GM23248 (cell line): ENCODE measurements around the gene IKZF1. TPM values are rescaled to one million over a fixed set of nuclear protein-coding genes. Genes with fewer than 3 reads are reported as not detected.
"Not testable (repeated sequence)": the region's sequence is repeated elsewhere in the genome, so short reads cannot be mapped to it uniquely, and the experiment has no call there.

Source experiments
- DNase-seq: peaks from one replicate; pipeline ENCODE4 v3.0.0-alpha.2; 2015
- H2AFZ ChIP-seq: fragments of 200-600 bp; sonication (generic); 2 replicates; pipeline ENCODE4 v1.6.1; 2016; ENCODE audit warnings: antibody characterized with exemption
- H3F3A ChIP-seq: fragments of 200-600 bp; sonication (generic); 2 replicates; pipeline ENCODE4 v1.6.1; 2016; ENCODE audit warnings: mild to moderate bottlenecking, antibody characterized with exemption, mixed run types; ENCODE audit not compliant: insufficient read depth
- H3K27ac ChIP-seq: fragments of 200-600 bp; sonication (generic); 2 replicates; pipeline ENCODE4 v1.5.1; 2016; ENCODE audit warnings: mild to moderate bottlenecking
- H3K27me3 ChIP-seq: fragments of 200-600 bp; sonication (generic); replicated peaks from 2 replicates; pipeline ENCODE4 v1.6.1; 2016; ENCODE audit warnings: mild to moderate bottlenecking; ENCODE audit not compliant: insufficient read depth
- H3K36me3 ChIP-seq: fragments of 200-600 bp; sonication (generic); 2 replicates; pipeline ENCODE4 v1.6.1; 2016; ENCODE audit warnings: low read depth, mild to moderate bottlenecking
- H3K4me1 ChIP-seq: fragments of 200-600 bp; sonication (generic); 2 replicates; pipeline ENCODE4 v1.6.1; 2016; ENCODE audit warnings: mild to moderate bottlenecking; ENCODE audit not compliant: insufficient read depth
- H3K4me2 ChIP-seq: fragments of 200-600 bp; sonication (generic); one replicate; pipeline ENCODE4 v1.6.1; 2016; ENCODE audit warnings: mild to moderate bottlenecking; ENCODE audit not compliant: unreplicated experiment
- H3K4me3 ChIP-seq: fragments of 200-600 bp; sonication (generic); 2 replicates; pipeline ENCODE4 v1.5.1; 2016; ENCODE audit warnings: mild to moderate bottlenecking
- H3K79me2 ChIP-seq: fragments of 200-600 bp; sonication (generic); 2 replicates; pipeline ENCODE4 v1.6.1; 2016; ENCODE audit warnings: mild to moderate bottlenecking; ENCODE audit not compliant: insufficient read depth
- H3K9ac ChIP-seq: fragments of 200-600 bp; sonication (generic); 2 replicates; pipeline ENCODE4 v1.6.1; 2016; ENCODE audit warnings: mild to moderate bottlenecking
- H3K9me2 ChIP-seq: fragments of 200-600 bp; sonication (generic); 2 replicates; pipeline ENCODE4 v1.6.1; 2016; ENCODE audit warnings: mixed run types, mild to moderate bottlenecking, moderate library complexity; ENCODE audit not compliant: insufficient read depth
- H3K9me3 ChIP-seq: fragments of 200-600 bp; sonication (generic); one replicate; pipeline ENCODE4 v1.6.1; 2017; ENCODE audit warnings: low read depth
- H4K20me1 ChIP-seq: fragments of 200-600 bp; sonication (generic); 2 replicates; pipeline ENCODE4 v1.6.0; 2016; ENCODE audit not compliant: insufficient read depth
- EZH2 ChIP-seq: fragments of 200-600 bp; sonication (generic); IDR thresholded peaks from 2 replicates; pipeline ENCODE4 v1.6.1; 2018; ENCODE audit warnings: antibody characterized with exemption, mild to moderate bottlenecking; ENCODE audit not compliant: insufficient read depth, poor library complexity, severe bottlenecking
- EZH2phosphoT487 ChIP-seq: fragments of 200-600 bp; sonication (generic); IDR thresholded peaks from 2 replicates; pipeline ENCODE4 v1.6.1; 2018; ENCODE audit warnings: antibody characterized with exemption, moderate library complexity, mild to moderate bottlenecking, low read depth; ENCODE audit not compliant: insufficient read depth
- WGBS, 2 experiments: methylation state at CpG; one replicate each; pipeline ENCODE4 v1.1.6; 2015 to 2017; ENCODE audit warnings: low lambda C conversion rate in 2 of 2, low coverage in 1 of 2; ENCODE audit errors: missing lambda C conversion rate in 2 of 2; 5-methylcytosine and 5-hydroxymethylcytosine counted together
- in situ Hi-C: fragments of 300-500 bp; cut with MboI; formaldehyde crosslinking; loops from 2 replicates; pipeline ENCODE4 v1.15.0; 2020
- polyA plus RNA-seq: library from polyadenylated mRNA; unstranded; fragments of >200 nt; fragmentation: Nextera tagmentation; extraction: Ambion mirVana; gene quantifications from 2 replicates; pipeline ENCODE4 v1.2.1, GENCODE V29; 2016
- total RNA-seq: library from RNA; depleted of rRNA; stranded (reverse); fragments of >200 nt; shearing (Covaris generic); gene quantifications from 2 replicates; pipeline ENCODE4 v1.2.3, GENCODE V29; 2014

The IKZF1 gene
- total and polyA plus RNA-seq, 2 experiments from 2014 or later: not detected

- WGBS, 2 experiments: 50 to 51% methylated on average over 14 to 22 of the region's 22 CpGs
- Histone ChIP-seq H2AFZ (no peak overlapping the region), H3K4me3 (no peak overlapping the region), H3K27me3 (peaks cover 13% of the 10 kb centered on the region; the same call in 1 of the 2 replicates), H3K4me2 (no peak overlapping the region), H3K36me3 (no peaks in the 10 kb centered on the region), H4K20me1 (no peaks in the 10 kb centered on the region), H3K4me1 (no peaks in the 10 kb centered on the region), H3F3A (no peaks in the 10 kb centered on the region), H3K9me3 (no peaks in the 10 kb centered on the region), H3K9ac (no peak overlapping the region), H3K79me2 (no peaks in the 10 kb centered on the region), H3K9me2 (no peaks in the 10 kb centered on the region), H3K27ac (no peak overlapping the region)
- no peak for DNase-seq
- TF ChIP-seq EZH2phosphoT487: no peak
- in situ Hi-C loops: no loop called here
Observed at GRCh38 chr7:50335795-50336754, 31.6 kb downstream of the IKZF1 start.

GRCh38 chr7:50336894-50337703 lies 32.6 kb downstream of the IKZF1 start:
- no peak for DNase-seq
- no peak for TF ChIP-seq EZH2
- TF ChIP-seq EZH2phosphoT487: no peak
- peaks cover 13% of the 10 kb centered on the region for H3K27me3 ChIP-seq
- no peak overlapping the region for H3K27ac ChIP-seq
- no peaks in the 10 kb centered on the region for H4K20me1 ChIP-seq
- 55 to 58% methylated on average over 15 of the region's 15 CpGs for WGBS, 2 experiments
- no peaks in the 10 kb centered on the region for H3K36me3 ChIP-seq
- H3K9ac ChIP-seq: no peak overlapping the region
- H3K9me2 ChIP-seq: no peaks in the 10 kb centered on the region
- H3K4me2 ChIP-seq: no peak overlapping the region
- no peaks in the 10 kb centered on the region for H3K9me3 ChIP-seq
- in situ Hi-C loops: no loop called here
- no peaks in the 10 kb centered on the region for H3K4me1 ChIP-seq
- no peak overlapping the region for H3K4me3 ChIP-seq
- H3K79me2 ChIP-seq: no peaks in the 10 kb centered on the region
- H2AFZ ChIP-seq: no peak overlapping the region
- H3F3A ChIP-seq: no peaks in the 10 kb centered on the region

- H4K20me1 ChIP-seq, H3K27ac ChIP-seq, H3K4me3 ChIP-seq, DNase-seq, H3K9me2 ChIP-seq, H3K79me2 ChIP-seq, H3K4me2 ChIP-seq, H3K9ac ChIP-seq, in situ Hi-C loops, H3K36me3 ChIP-seq, H3K4me1 ChIP-seq, H2AFZ ChIP-seq, H3F3A ChIP-seq, H3K9me3 ChIP-seq: not testable (repeated sequence)
- 45 to 54% methylated on average over 7 of the region's 7 CpGs for WGBS, 2 experiments
- peaks cover 14% of the 10 kb centered on the region for H3K27me3 ChIP-seq
Observed at GRCh38 chr7:50339472-50339871, 35.0 kb downstream of the IKZF1 start.

GRCh38 chr7:50339990-50340500 lies 35.5 kb downstream of the IKZF1 start:
- no peaks in the 10 kb centered on the region for H3K79me2 ChIP-seq
- no peaks in the 10 kb centered on the region for H3K4me1 ChIP-seq
- H3F3A ChIP-seq: no peaks in the 10 kb centered on the region
- H3K4me2 ChIP-seq: no peak overlapping the region
- TF ChIP-seq EZH2phosphoT487: no peak
- no peak for TF ChIP-seq EZH2
- H4K20me1 ChIP-seq: no peaks in the 10 kb centered on the region
- no peak overlapping the region for H3K27ac ChIP-seq
- H3K4me3 ChIP-seq: no peak overlapping the region
- no peak overlapping the region for H3K9ac ChIP-seq
- WGBS, 2 experiments: 38 to 41% methylated on average over 7 of the region's 7 CpGs
- DNase-seq: no peak
- no peaks in the 10 kb centered on the region for H3K9me2 ChIP-seq
- no peak overlapping the region for H2AFZ ChIP-seq
- H3K36me3 ChIP-seq: no peaks in the 10 kb centered on the region
- no peaks in the 10 kb centered on the region for H3K9me3 ChIP-seq
- in situ Hi-C loops: no loop called here
- H3K27me3 ChIP-seq: peaks cover 20% of the 10 kb centered on the region
